SU-DHL-6 (cell line): ENCODE data around the gene LAMB4.

Experiments used
- H2AFZ ChIP-seq: fragments of 200-600 bp; sonication (generic); 2 replicates; pipeline ENCODE4 v1.6.1; 2014; ENCODE audit warnings: low read depth, mild to moderate bottlenecking, moderate library complexity, mixed read lengths, antibody characterized with exemption, low read length; ENCODE audit not compliant: severe bottlenecking
- H3F3A ChIP-seq: fragments of 200-600 bp; shearing (Covaris generic); 2 replicates; pipeline ENCODE4 v1.6.0; 2016; ENCODE audit warnings: antibody characterized with exemption, mild to moderate bottlenecking; ENCODE audit not compliant: insufficient read depth
- H3K27ac ChIP-seq: fragments of 200-600 bp; sonication (generic); 2 replicates; pipeline ENCODE4 v1.5.1; 2016; ENCODE audit warnings: low read depth, mild to moderate bottlenecking, low read length, moderate library complexity, mixed read lengths
- H3K27me3 ChIP-seq: fragments of 200-600 bp; sonication (generic), shearing (Covaris generic); 2 replicates; pipeline ENCODE4 v1.6.0; 2014; ENCODE audit warnings: mild to moderate bottlenecking, low read length
- H3K36me3 ChIP-seq: fragments of 200-600 bp; sonication (generic); 2 replicates; pipeline ENCODE4 v1.6.1; 2014; ENCODE audit warnings: mild to moderate bottlenecking, low read length, mixed read lengths
- H3K4me2 ChIP-seq: fragments of 300-600, 200-600 bp; shearing (Covaris generic), sonication (generic); 2 replicates; pipeline ENCODE4 v1.6.0; 2014; ENCODE audit warnings: low read length, low read depth, mild to moderate bottlenecking; ENCODE audit not compliant: poor library complexity, severe bottlenecking
- H3K4me3 ChIP-seq: fragments of 200-600 bp; sonication (generic); 2 replicates; pipeline ENCODE4 v1.5.1; 2014; ENCODE audit warnings: antibody characterized with exemption, low read length, mild to moderate bottlenecking, mixed read lengths; ENCODE audit not compliant: insufficient read depth, poor library complexity, severe bottlenecking
- H3K79me2 ChIP-seq: fragments of 200-600 bp; sonication (generic); 2 replicates; pipeline ENCODE4 v1.6.1; 2014; ENCODE audit warnings: mild to moderate bottlenecking, low read length, moderate library complexity; ENCODE audit not compliant: insufficient read depth
- H3K9ac ChIP-seq: fragments of 200-600 bp; sonication (generic); 2 replicates; pipeline ENCODE4 v1.7.0; 2014; ENCODE audit warnings: mild to moderate bottlenecking, low read length
- H3K9me2 ChIP-seq: fragments of 200-600 bp; sonication (generic); replicated peaks from 2 replicates; pipeline ENCODE4 v1.6.1; 2014; ENCODE audit warnings: low read length; ENCODE audit not compliant: insufficient read depth
- H3K9me3 ChIP-seq: fragments of 200-600 bp; sonication (generic); 2 replicates; pipeline ENCODE4 v1.6.1; 2014; ENCODE audit warnings: low read length, mixed read lengths; ENCODE audit not compliant: insufficient read depth
- H4K20me1 ChIP-seq: fragments of 200-600 bp; sonication (generic); 2 replicates; pipeline ENCODE4 v1.6.1; 2014; ENCODE audit warnings: low read depth, mild to moderate bottlenecking, antibody characterized with exemption, low read length, moderate library complexity, mixed read lengths
- EZH2phosphoT487 ChIP-seq: fragments of 200-600 bp; sonication (generic), shearing (Covaris generic); conservative IDR thresholded peaks from 2 replicates; pipeline ENCODE4 v1.6.1; 2018; ENCODE audit warnings: mild to moderate bottlenecking, antibody characterized with exemption, low read length, moderate library complexity, mixed read lengths
- TF ChIP-seq, protein P1 (sequence below): fragments of 200-600 bp; sonication (generic); IDR thresholded peaks from one replicate; pipeline ENCODE4 v1.5.1; 2017; ENCODE audit warnings: antibody characterized with exemption, mild to moderate bottlenecking, low read length, moderate library complexity; ENCODE audit not compliant: insufficient read depth, poor library complexity, severe bottlenecking

Gene LAMB4

DNA sequence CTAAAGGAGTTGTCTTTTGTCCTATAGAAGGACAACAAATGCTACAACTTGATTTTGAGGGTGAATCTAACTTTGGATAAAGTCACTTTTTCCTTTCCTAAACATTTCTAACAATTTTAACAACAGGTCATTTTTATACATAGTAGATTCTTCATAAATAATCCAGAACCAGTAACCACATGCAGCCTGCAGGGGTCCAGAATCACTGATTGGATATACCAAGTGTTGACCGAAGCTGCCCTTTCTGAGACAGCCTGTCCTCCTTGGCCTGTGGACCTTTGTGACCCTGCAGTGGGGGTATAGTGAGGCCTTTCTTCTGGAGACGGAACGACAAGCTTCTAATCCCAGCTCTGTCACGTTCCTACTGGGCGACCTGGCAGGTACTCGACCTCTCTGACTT lies 34.8 kb upstream of the LAMB4 start:
- no peaks in the 10 kb centered on the region for H4K20me1 ChIP-seq
- H3K27me3 ChIP-seq: no peaks in the 10 kb centered on the region
- no peaks in the 10 kb centered on the region for H3K9me3 ChIP-seq
- H3K9me2 ChIP-seq: no peaks in the 10 kb centered on the region
- TF ChIP-seq, protein P1, sequence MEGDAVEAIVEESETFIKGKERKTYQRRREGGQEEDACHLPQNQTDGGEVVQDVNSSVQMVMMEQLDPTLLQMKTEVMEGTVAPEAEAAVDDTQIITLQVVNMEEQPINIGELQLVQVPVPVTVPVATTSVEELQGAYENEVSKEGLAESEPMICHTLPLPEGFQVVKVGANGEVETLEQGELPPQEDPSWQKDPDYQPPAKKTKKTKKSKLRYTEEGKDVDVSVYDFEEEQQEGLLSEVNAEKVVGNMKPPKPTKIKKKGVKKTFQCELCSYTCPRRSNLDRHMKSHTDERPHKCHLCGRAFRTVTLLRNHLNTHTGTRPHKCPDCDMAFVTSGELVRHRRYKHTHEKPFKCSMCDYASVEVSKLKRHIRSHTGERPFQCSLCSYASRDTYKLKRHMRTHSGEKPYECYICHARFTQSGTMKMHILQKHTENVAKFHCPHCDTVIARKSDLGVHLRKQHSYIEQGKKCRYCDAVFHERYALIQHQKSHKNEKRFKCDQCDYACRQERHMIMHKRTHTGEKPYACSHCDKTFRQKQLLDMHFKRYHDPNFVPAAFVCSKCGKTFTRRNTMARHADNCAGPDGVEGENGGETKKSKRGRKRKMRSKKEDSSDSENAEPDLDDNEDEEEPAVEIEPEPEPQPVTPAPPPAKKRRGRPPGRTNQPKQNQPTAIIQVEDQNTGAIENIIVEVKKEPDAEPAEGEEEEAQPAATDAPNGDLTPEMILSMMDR: no peak
- H3K9ac ChIP-seq: no peak overlapping the region
- H3K4me2 ChIP-seq: no peak overlapping the region
- no peak overlapping the region for H3K4me3 ChIP-seq
- no peaks in the 10 kb centered on the region for H3K36me3 ChIP-seq
- H3F3A ChIP-seq: no peaks in the 10 kb centered on the region
- no peak overlapping the region for H2AFZ ChIP-seq
- no peaks in the 10 kb centered on the region for H3K79me2 ChIP-seq
- H3K27ac ChIP-seq: no peak overlapping the region

DNA sequence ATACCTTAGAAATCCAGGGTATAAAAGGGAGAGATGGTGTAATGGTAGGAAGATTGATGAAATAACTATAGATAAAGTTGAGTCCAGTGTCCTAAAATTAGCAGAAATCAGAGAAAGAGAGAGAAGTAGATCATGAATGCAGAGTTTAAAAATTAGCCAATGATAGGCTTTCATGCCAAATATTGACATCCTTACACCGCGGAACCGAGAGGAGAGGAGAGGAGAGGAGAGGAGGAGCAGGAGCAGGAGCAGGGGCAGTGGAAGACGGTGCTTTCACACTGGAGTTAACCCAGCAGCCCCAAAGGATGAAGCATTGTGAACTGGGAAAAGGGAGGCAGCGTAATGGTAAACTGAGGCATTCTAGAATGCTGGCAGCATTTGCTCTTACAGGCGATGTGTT lies 34.2 kb upstream of the LAMB4 start:
- Histone ChIP-seq H3K27me3 (no peaks in the 10 kb centered on the region), H3F3A (no peaks in the 10 kb centered on the region), H3K4me3 (no peak overlapping the region), H3K36me3 (no peaks in the 10 kb centered on the region), H3K4me2 (no peak overlapping the region), H3K9ac (no peak overlapping the region), H3K9me2 (no peaks in the 10 kb centered on the region), H4K20me1 (no peaks in the 10 kb centered on the region), H3K9me3 (no peaks in the 10 kb centered on the region), H3K27ac (no peak overlapping the region), H2AFZ (no peak overlapping the region), H3K79me2 (no peaks in the 10 kb centered on the region)
- no peak for TF ChIP-seq EZH2phosphoT487
- TF ChIP-seq, protein P1: no peak

DNA sequence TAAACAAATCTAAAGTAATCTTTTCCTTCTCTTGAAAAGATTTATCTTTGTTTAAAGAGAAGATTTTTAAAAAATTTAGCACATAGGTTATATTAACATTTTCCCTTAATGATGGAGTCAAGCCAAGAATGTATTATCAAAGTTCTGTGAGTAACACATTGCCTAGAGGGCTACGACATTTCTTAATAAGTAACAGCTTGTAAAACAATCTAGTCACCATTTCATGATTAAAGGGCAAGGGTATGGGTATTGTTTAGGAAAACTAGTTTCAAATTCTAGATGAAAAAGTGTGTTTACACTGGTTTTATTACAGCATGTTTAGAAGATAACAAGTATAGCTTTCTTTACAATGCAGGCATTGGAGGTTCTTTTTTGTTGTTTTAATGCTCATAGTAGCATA lies 28.6 kb upstream of the LAMB4 start:
- H3K27me3 ChIP-seq: no peaks in the 10 kb centered on the region; the same call in 1 of the 2 replicates
- no peak overlapping the region for H3K4me3 ChIP-seq
- no peaks in the 10 kb centered on the region for H3K79me2 ChIP-seq
- no peaks in the 10 kb centered on the region for H3K36me3 ChIP-seq
- no peaks in the 10 kb centered on the region for H3K9me2 ChIP-seq
- no peak overlapping the region for H3K9ac ChIP-seq
- H3K9me3 ChIP-seq: no peaks in the 10 kb centered on the region
- H3K27ac ChIP-seq: no peak overlapping the region
- TF ChIP-seq EZH2phosphoT487: no peak
- TF ChIP-seq, protein P1: no peak
- no peak overlapping the region for H3K4me2 ChIP-seq
- no peak overlapping the region for H2AFZ ChIP-seq
- no peaks in the 10 kb centered on the region for H3F3A ChIP-seq
- no peaks in the 10 kb centered on the region for H4K20me1 ChIP-seq
